Colon (tissue), 2 donors: ENCODE data around the gene CCNDBP1.

ENCODE experiments used
- FAIRE-seq: peaks from 2 replicates; lab custom pipeline; 2012; peaks lifted over from hg19 to GRCh38; lab: Jason Lieb, UNC
- donor health status: control.
- donor health status: control.

Gene CCNDBP1

DNA sequence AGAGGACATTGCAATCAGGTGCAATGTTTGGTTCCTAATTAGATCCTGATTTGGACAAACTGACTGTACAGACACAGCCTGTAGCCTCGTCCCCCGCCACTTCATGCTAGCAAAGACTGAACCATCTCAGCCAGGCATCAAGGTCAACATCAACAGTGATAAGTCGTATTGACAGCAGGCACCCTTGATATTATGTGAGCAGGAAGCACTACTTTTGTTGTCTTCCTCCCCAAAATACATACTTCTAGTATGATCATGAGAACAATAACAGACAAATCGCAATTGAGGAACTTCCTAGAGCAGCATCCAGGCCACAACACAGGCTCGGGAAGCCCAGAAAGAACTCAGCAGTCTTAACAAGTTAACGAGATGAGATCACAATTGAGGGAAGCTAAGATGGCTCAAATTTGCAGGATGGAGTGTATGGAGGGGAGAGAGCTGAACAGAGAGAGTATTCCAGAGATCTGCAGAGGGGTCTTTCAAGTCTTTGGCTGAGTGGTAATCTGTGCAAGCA is 61.1 kb downstream of the CCNDBP1 start:
- no peak for FAIRE-seq
